Kidney epithelial cell (primary cell): Measurements from ENCODE around the gene DNMBP. TPM values are rescaled to one million over a fixed set of nuclear protein-coding genes. Genes with fewer than 3 reads are reported as not detected.
"Not testable (repeated sequence)": the region's sequence is repeated elsewhere in the genome, so short reads cannot be mapped to it uniquely, and the experiment has no call there.

Source experiments
- DNase-seq: peaks from one replicate; pipeline ENCODE4 v3.0.0-alpha.2; 2010; ENCODE audit warnings: low read depth
- H3K27me3 ChIP-seq: 2 replicates; pipeline ENCODE4 v1.6.0; 2011; ENCODE audit warnings: low read length; ENCODE audit not compliant: control insufficient read depth, insufficient read depth
- H3K36me3 ChIP-seq: 2 replicates; pipeline ENCODE4 v1.5.1; 2011; ENCODE audit warnings: low read length; ENCODE audit not compliant: control insufficient read depth, insufficient read depth
- H3K4me3 ChIP-seq: 2 replicates; pipeline ENCODE4 v1.5.1; 2011; ENCODE audit warnings: low read depth, mild to moderate bottlenecking, control low read depth, low read length
- CTCF ChIP-seq: IDR thresholded peaks from 2 replicates; pipeline ENCODE4 v1.5.1; 2011; ENCODE audit warnings: mild to moderate bottlenecking, moderate library complexity, low read length, control low read depth, inconsistent platforms; ENCODE audit not compliant: insufficient read depth, poor library complexity, severe bottlenecking
- total RNA-seq: library from RNA; depleted of rRNA; stranded (reverse); fragments of >200 nt; gene quantifications from 2 replicates; pipeline ENCODE4 v1.2.3, GENCODE V29; 2015

DNMBP gene
- total RNA-seq, 1 donor from 2014 or later, result 15.3 TPM

- Histone ChIP-seq H3K27me3 (no peaks in the 10 kb centered on the region), H3K4me3 (no peak overlapping the region), H3K36me3 (peaks cover 4% of the 10 kb centered on the region)
- DNase-seq, result no peak
- no peak for TF ChIP-seq CTCF
Observed at GRCh38 chr10:99874341-99875085, 135.2 kb downstream of the DNMBP start.

GRCh38 chr10:99873846-99874245 is 135.9 kb downstream of the DNMBP start:
- TF ChIP-seq CTCF, result no peak
- no peak for DNase-seq
- H3K27me3 ChIP-seq, result no peaks in the 10 kb centered on the region
- peaks cover 3% of the 10 kb centered on the region for H3K36me3 ChIP-seq
- no peak overlapping the region for H3K4me3 ChIP-seq

GRCh38 chr10:99872367-99873162 is 137.2 kb downstream of the DNMBP start:
- Histone ChIP-seq H3K27me3 (no peaks in the 10 kb centered on the region), H3K4me3 (no peak overlapping the region), H3K36me3 (peaks cover 1% of the 10 kb centered on the region)
- TF ChIP-seq CTCF, result no peak
- DNase-seq, result peak; percentile 5

- H3K27me3 ChIP-seq, result no peaks in the 10 kb centered on the region
- no peak for DNase-seq
- TF ChIP-seq CTCF, result no peak
- H3K4me3 ChIP-seq, result no peak overlapping the region
- H3K36me3 ChIP-seq, result no peaks in the 10 kb centered on the region
Observed at GRCh38 chr10:99870123-99870730, 139.5 kb downstream of the DNMBP start.

GRCh38 chr10:99869581-99870122 is 140.1 kb downstream of the DNMBP start:
- H3K4me3 ChIP-seq, result no peak overlapping the region
- H3K27me3 ChIP-seq, result no peaks in the 10 kb centered on the region
- TF ChIP-seq CTCF, result no peak
- DNase-seq, result no peak
- no peaks in the 10 kb centered on the region for H3K36me3 ChIP-seq

GRCh38 chr10:99867250-99867649 is 142.5 kb downstream of the DNMBP start:
- not testable (repeated sequence) for H3K4me3 ChIP-seq, DNase-seq, H3K36me3 ChIP-seq, H3K27me3 ChIP-seq

GRCh38 chr10:99863535-99864240 is 146.1 kb downstream of the DNMBP start:
- not testable (repeated sequence) for H3K4me3 ChIP-seq, H3K36me3 ChIP-seq, DNase-seq, H3K27me3 ChIP-seq
